Esophagus (tissue), 2 donors: ENCODE results near the gene TMEM132D. TPM values are rescaled to one million over a fixed set of nuclear protein-coding genes. Genes with fewer than 3 reads are reported as not detected.

Experiments used
- H3K27ac ChIP-seq, 2 donors: one replicate each; pipeline ENCODE4 v1.5.1; 2013; ENCODE audit warnings: low read depth in 2 of 2, mild to moderate bottlenecking in 2 of 2, inconsistent platforms in 1 of 2, low read length in 1 of 2, moderate library complexity in 1 of 2
- H3K27me3 ChIP-seq, 2 donors: one replicate each; pipeline ENCODE4 v1.6.1; 2013; ENCODE audit warnings: low read length in 2 of 2, control low read depth in 1 of 2, mild to moderate bottlenecking in 1 of 2; ENCODE audit not compliant: insufficient read depth in 2 of 2, control insufficient read depth in 1 of 2
- H3K36me3 ChIP-seq, 2 donors: one replicate each; pipeline ENCODE4 v1.6.1; 2013; ENCODE audit warnings: low read length in 1 of 2; ENCODE audit not compliant: control insufficient read depth in 2 of 2, insufficient read depth in 2 of 2
- H3K4me1 ChIP-seq, 2 donors: one replicate each; pipeline ENCODE4 v1.6.1; 2013; ENCODE audit warnings: low read length in 1 of 2; ENCODE audit not compliant: control insufficient read depth in 2 of 2, insufficient read depth in 2 of 2
- H3K4me3 ChIP-seq, 2 donors: one replicate each; pipeline ENCODE4 v1.5.1; 2013; ENCODE audit warnings: low read length in 2 of 2, mild to moderate bottlenecking in 2 of 2, low read depth in 1 of 2, moderate library complexity in 1 of 2
- H3K9me3 ChIP-seq, 2 donors: one replicate each; pipeline ENCODE4 v1.6.1; 2013; ENCODE audit warnings: mild to moderate bottlenecking in 2 of 2, low read depth in 1 of 2, low read length in 1 of 2, moderate library complexity in 1 of 2; ENCODE audit not compliant: control insufficient read depth in 2 of 2, insufficient read depth in 1 of 2
- WGBS, 2 donors: extraction: QIAGEN DNeasy Blood & Tissue Kit; methylation state at CpG; one replicate each; pipeline ENCODE4 v1.1.7; 2013; 5-methylcytosine and 5-hydroxymethylcytosine counted together
- polyA plus RNA-seq, 2 donors: library from polyadenylated mRNA; stranded (reverse); fragments of 200-250 nt; gene quantifications; one replicate each; pipeline ENCODE4 v1.2.3, GENCODE V29; 2013
- donor health status: healthy with polysubstance abuse.
- donor health status: Bipolar disorder and iron deficiency.

Gene TMEM132D
- polyA plus RNA-seq, 2 donors: not detected

GRCh38 chr12:129662234-129662633 lies 241.6 kb downstream of the TMEM132D start:
- H3K27ac ChIP-seq: no peak overlapping the region
- no peaks in the 10 kb centered on the region for H3K4me1 ChIP-seq
- H3K4me3 ChIP-seq: no peak overlapping the region
- peaks cover 0 to 3% of the 10 kb centered on the region in 2 donors for H3K9me3 ChIP-seq
- no peaks in the 10 kb centered on the region for H3K36me3 ChIP-seq
- 78 to 79% methylated on average over 9 of the region's 9 CpGs for WGBS, 2 donors
- H3K27me3 ChIP-seq: no peaks in the 10 kb centered on the region

DNA sequence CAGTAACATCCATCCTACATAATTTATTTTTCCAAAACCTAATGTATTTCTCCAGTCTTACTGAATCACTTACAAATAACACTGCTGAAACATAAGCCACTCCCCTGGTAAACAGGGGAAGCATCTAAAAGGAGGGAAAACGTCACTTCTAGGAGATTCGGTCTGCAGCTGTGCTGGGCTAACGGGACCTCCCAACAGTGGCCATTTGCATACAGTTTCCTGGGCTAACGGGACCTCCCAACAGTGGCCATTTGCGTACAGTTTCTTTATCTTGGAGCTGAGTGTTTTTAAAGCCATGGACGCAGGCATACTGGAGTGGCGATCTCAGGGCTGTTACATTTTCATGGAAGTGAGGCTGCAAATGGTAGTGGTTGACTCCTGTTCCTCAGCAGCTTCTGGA lies 242.9 kb downstream of the TMEM132D start:
- Histone ChIP-seq H3K9me3 (peaks cover 0 to 5% of the 10 kb centered on the region in 2 donors), H3K4me3 (no peak overlapping the region), H3K36me3 (no peaks in the 10 kb centered on the region), H3K27me3 (no peaks in the 10 kb centered on the region), H3K4me1 (no peaks in the 10 kb centered on the region), H3K27ac (no peak overlapping the region)
- 51 to 71% methylated on average over 7 of the region's 7 CpGs for WGBS, 2 donors

- H3K27ac ChIP-seq: no peak overlapping the region
- 75 to 81% methylated on average over 8 to 9 of the region's 9 CpGs for WGBS, 2 donors
- H3K36me3 ChIP-seq: no peaks in the 10 kb centered on the region
Observed at GRCh38 chr12:129659961-129660622, 243.7 kb downstream of the TMEM132D start.

DNA sequence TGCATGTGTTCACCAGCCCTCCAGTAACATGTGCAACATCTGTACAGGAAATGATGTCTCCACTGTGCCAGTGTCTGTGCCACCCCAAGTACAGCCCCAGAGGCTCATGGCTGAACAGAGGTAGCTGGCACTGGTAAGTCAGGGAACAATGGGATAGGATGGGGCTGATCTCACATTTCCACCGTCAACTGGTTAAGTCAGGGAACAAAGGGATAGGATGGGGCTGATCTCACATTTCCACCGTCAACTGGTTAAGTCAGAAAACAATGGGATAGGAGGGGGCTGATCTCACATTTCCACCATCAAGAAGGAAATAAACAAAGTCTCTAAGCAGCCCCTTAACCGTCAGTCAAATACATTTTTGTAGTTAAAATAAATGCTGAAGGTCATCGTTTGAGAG lies 246.6 kb downstream of the TMEM132D start:
- no peaks in the 10 kb centered on the region for H3K4me1 ChIP-seq
- 29 to 34% methylated on average over 4 of the region's 4 CpGs for WGBS, 2 donors

More at GRCh38 chr12:129659961-129660622, 243.7 kb downstream of the TMEM132D start:
- Histone ChIP-seq H3K4me3 (no peak overlapping the region), H3K9me3 (peaks cover 0 to 5% of the 10 kb centered on the region in 2 donors), H3K27me3 (no peaks in the 10 kb centered on the region), H3K4me1 (no peaks in the 10 kb centered on the region)

DNA sequence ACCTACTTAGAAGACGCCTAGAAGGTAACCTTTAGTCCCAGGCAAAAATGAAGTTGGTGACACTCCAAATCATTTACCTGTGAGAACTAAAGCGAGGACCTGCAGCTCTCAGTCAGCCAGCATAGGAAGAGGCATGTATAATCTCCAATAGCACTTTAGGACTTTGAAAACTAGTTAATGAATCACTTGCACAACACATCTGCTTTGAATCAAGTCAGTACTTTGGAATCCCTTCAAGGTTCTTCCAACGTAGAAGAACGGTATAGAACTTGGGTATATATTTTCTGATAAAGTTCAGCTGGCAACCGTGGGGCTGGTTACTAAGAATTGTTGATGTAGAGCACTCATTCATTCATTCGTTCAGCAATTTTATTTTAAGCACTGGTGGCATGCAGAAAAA lies 251.9 kb downstream of the TMEM132D start:
- H3K27ac ChIP-seq: no peak overlapping the region
- no peak overlapping the region for H3K4me3 ChIP-seq
- WGBS, 2 donors: 64 to 71% methylated on average over 6 of the region's 6 CpGs

More for the DNA sequence above, 246.6 kb downstream of the TMEM132D start:
- Histone ChIP-seq H3K27me3 (no peaks in the 10 kb centered on the region), H3K27ac (no peak overlapping the region), H3K4me3 (no peak overlapping the region), H3K9me3 (peaks cover 0 to 8% of the 10 kb centered on the region in 2 donors), H3K36me3 (no peaks in the 10 kb centered on the region)

GRCh38 chr12:129641926-129642325 lies 261.9 kb downstream of the TMEM132D start:
- 10 to 14% methylated on average over 6 of the region's 6 CpGs for WGBS, 2 donors
- Histone ChIP-seq H3K4me1 (no peaks in the 10 kb centered on the region), H3K9me3 (peaks cover 0 to 4% of the 10 kb centered on the region in 2 donors), H3K27me3 (no peaks in the 10 kb centered on the region), H3K27ac (no peak overlapping the region), H3K36me3 (no peaks in the 10 kb centered on the region), H3K4me3 (no peak overlapping the region)

More for the DNA sequence above, 251.9 kb downstream of the TMEM132D start:
- H3K9me3 ChIP-seq: peaks cover 3 to 4% of the 10 kb centered on the region in 2 donors
- no peaks in the 10 kb centered on the region for H3K4me1 ChIP-seq
- H3K27me3 ChIP-seq: no peaks in the 10 kb centered on the region
- H3K36me3 ChIP-seq: no peaks in the 10 kb centered on the region

DNA sequence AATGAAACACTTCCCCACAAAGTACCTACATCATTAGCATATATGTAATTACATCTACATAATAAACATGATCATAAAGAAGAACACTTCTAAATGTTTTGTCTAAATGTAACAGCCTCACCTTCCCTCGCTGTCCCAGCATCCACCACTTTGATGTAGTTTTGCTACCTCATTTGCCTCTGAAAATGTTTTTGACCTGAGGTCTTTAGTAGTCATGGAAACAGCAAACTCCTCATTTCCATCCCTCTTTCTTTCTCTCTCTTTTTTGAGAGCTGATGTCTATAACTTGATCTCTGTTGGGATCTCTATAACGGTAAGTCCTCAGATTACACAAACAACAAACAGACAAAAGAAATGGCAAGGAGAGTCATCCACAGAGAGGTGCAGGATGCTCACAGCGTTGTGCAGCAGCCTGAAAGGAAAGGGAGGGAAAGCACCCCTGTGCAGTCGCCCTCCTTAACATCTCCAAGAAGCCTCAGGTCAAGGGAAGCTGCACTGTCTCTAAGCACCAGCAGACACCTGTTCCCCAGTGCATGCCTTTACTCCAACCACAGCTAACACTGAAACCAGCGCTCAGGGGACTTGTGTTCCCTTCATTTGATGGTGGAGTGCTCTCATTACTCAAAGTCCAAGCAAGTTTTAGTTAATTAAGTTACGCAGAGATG lies 268.7 kb downstream of the TMEM132D start:
- 27 to 39% methylated on average over 6 of the region's 6 CpGs for WGBS, 2 donors
- Histone ChIP-seq H3K27ac (no peak overlapping the region), H3K4me1 (no peaks in the 10 kb centered on the region), H3K9me3 (peaks cover 2 to 4% of the 10 kb centered on the region in 2 donors), H3K4me3 (no peak overlapping the region), H3K27me3 (no peaks in the 10 kb centered on the region), H3K36me3 (no peaks in the 10 kb centered on the region)

DNA sequence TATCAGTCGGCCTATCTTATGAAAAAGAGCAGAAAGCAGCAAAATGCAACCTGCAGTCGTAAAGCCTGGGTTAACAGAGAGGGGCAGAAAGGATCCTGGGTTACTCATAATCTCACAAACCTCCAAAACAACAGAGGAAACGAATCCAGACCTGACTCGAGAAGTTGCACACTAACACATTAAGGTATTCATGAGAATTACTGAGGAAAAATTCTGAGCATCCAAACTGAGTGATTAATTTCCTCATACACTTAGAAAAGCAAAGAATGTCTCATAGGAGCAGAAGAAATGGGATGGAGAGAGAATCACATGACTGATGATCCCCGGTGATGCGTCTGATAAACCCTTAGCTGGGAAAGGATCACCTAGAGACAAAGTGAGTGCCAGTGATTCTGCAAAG lies 272.5 kb downstream of the TMEM132D start:
- no peaks in the 10 kb centered on the region for H3K4me1 ChIP-seq
- H3K4me3 ChIP-seq: no peak overlapping the region
- 59 to 63% methylated on average over 6 of the region's 6 CpGs for WGBS, 2 donors
- no peak overlapping the region for H3K27ac ChIP-seq
- H3K27me3 ChIP-seq: no peaks in the 10 kb centered on the region
- no peaks in the 10 kb centered on the region for H3K36me3 ChIP-seq
- H3K9me3 ChIP-seq: peaks cover 3 to 4% of the 10 kb centered on the region in 2 donors

DNA sequence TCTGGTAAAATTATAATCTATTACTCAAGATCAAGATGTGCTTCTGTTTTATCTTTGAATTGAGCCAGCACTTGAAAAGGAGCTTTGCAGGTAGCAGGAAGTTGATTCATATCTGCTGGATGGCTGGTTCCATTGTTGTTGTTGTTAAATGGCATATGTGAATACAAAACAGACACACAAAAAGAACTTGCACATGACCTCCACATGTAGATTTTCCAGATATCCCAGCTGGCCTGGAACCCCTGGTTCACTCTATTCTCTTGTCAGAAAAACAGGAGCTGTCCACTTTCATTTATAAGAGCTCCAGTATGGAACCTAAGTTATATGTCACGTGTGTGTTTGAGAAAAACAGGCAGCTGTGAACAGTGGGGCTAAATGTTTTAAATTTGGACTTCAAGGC lies 273.9 kb downstream of the TMEM132D start:
- 65 to 81% methylated on average over 1 of the region's 1 CpG for WGBS, 2 donors

More for the DNA sequence above, 273.9 kb downstream of the TMEM132D start:
- Histone ChIP-seq H3K4me1 (no peaks in the 10 kb centered on the region), H3K27ac (no peak overlapping the region), H3K9me3 (peaks cover 0 to 3% of the 10 kb centered on the region in 2 donors), H3K4me3 (no peak overlapping the region), H3K36me3 (no peaks in the 10 kb centered on the region), H3K27me3 (no peaks in the 10 kb centered on the region)
